Hypothalamus (tissue), 51 donors: ENCODE results near the gene OTUD7B.
"Not testable (repeated sequence)": the region's sequence is repeated elsewhere in the genome, so short reads cannot be mapped to it uniquely, and the experiment has no call there.

Experiments
- DNase-seq, 51 donors: peaks; one replicate each; lab custom pipeline; 2025; lab: John Stamatoyannopoulos, UW

Gene OTUD7B

DNA sequence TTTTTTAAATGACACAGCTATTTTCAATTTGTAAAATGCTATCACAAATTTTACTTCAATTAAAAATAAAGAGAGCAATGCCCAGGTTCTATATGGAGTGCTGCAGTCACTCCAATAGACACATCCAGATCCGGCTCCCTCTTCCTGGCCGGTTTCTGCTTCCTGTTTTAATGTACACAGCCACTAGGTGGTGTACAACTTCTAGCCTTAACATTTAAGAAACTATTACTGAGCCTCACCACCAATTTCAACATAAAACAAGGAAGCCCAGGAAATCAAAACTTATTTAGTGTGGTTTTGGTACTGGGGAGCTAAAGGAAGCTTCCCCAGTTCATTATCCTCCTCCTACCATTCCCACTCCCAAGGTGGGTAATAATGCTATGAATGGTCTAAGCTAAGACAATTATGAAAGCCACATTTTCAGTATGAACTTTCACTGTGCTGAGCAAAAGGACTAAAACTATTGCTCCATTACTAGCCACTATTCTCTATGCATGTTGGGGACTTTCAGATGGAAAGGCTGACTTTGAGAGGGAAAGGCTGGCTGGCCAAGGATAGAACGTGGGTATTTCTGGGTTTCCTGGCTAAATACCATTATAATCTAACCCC, 48.4 kb downstream of the OTUD7B start:
- DNase-seq, result peak in 26 of 51 donors; percentile 2 to 79 (median 24)

DNA sequence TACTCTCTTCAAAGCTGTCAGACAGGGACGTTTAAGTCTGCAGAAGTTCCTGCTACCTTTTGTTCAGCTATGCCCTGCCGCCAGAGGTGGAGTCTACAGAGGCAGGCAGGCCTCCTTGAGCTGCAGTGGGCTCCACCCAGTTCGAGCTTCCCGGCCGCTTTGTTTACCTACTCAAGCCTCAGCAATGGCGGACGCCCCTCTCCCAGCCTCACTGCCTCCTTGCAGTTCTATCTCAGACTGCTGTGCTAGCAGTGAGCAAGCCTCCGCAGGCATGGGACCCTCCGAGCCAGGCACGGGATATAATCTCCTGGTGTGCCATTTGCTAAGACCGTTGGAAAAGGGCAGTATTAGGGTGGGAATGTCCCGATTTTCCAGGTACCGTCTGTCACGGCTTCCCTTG, 53.0 kb downstream of the OTUD7B start:
- not testable (repeated sequence) for DNase-seq

DNA sequence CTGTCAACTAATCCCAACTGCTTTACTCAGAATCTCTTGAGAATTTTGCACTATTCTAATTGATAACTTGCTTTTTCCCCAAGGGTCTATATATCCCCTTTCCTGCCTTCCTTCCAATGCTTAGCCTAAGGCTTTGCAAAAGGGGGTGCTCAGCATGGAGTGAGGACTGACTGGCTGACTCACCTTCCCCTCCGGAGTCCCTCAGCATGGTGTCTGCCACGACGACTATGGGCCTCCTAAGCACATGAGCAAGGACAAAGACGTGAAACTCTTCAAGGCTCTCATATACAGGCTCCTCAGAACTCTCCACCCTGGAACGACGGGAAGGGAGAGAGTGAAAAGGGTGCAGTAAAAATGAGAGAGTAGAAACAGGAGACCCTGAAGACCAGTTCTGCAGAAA, 60.6 kb downstream of the OTUD7B start:
- no peak for DNase-seq

DNA sequence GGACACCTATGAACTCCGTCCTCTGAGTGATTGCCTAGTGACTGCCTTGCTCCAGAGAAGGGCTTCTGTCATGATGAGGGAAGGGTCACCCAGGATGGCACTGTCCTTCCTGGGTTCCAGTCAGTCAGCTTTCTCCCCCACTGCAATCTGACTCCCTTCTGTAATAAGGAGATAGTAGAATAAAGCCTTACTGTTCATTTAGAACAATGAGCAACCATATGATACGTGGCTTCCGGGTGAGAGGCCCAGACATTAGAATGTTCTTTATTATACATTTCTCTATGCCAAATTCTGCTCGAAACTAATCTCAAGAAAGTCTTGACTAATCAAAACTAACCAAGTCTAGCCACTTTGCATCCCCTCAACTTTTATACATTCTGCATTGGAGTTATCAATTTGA, 65.3 kb downstream of the OTUD7B start:
- peak in 1 of 51 donors; percentile 8 for DNase-seq

DNA sequence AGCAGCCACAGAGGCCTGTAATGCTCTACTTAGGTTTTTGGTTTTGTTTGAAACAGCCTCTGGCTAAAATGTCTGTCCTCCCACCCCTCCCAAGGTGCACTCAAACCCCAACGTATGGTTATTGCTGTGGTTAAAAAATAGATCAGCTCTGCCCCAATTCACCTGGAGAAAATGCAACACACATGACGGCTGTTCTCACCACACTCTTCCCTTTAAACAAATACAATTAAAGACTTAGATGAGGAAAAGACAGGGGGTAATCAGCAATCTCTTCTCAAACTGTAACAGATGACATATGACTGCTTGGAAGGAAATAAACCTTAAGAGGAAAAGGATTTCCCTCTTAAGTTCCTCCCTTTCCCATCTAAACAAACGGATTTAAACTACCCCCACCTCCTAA, 67.6 kb downstream of the OTUD7B start:
- no peak for DNase-seq

DNA sequence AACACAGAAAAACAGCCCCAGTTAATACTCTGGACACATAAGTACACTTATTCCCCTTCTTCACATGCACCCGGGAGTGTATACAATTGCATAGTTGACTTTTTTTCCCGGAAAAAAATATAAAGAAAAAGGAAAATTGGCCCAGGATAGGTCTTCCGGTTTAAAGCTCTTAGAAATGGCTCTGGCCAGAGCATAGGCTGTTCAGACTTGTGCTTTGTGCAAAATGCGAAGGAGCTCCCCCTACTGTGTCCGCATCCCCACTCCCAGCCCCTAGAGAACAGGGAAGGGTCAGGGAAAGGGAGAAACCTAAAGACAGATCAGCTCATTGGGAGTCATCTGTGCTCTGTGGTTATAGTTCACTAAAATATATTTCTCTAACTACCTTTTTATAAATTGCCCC, 68.3 kb downstream of the OTUD7B start:
- DNase-seq, result peak in 16 of 51 donors; percentile 7 to 39 (median 18)

DNA sequence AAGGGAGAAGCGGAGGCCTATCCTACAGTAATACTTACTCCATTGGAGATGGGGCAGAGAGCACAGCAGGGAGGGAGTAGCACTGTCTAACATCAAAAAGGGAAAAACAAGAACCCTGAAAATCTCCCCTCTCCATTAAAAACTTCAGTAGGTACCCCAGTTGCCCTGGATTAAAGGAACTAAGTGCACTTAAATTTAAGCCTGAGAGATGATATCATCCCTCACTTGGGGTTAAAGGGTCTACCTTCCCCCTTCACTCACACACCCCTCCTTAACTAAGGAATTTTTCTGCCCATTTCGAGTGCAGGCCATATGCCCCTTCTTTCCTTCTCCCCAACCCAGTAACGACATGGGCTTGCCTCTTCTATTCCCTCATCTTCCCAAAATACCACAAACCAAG, 70.1 kb downstream of the OTUD7B start:
- DNase-seq, result no peak

DNA sequence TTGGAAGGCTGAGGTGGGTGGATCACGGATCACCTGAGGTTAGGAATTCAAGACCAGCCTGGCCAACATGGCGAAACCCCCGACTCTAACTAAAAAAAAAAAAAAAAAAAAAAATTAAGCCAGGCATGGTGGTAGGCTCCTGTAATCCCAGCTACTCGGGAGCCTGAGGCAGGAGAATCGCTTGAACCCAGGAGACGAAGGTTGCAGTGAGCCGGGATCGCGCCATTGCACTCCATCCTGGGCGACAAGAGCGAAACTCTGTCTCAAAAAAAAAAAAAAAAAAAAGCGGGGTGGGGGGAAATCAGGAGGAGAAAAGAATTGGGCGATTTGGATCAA, 71.9 kb downstream of the OTUD7B start:
- DNase-seq, result not testable (repeated sequence)

DNA sequence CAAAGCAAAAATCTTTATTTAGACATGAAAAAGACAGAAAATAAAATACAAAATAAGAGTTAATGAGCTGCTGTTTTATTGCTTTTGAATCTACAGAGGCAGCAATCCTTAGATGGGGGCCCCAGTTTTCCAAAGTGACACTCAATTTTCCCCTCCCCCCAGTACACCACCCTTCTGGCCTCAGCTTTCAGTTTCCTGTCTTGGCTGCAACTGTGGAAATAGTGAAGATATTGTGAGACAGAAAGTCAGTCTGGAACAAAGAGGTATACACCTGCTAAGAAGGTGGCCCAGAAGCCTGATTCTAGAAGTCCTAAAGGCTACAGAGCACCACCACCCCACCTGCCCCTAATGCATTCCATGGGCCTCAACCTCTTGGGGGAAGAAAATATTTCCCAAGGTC, 72.8 kb downstream of the OTUD7B start:
- DNase-seq, result no peak

DNA sequence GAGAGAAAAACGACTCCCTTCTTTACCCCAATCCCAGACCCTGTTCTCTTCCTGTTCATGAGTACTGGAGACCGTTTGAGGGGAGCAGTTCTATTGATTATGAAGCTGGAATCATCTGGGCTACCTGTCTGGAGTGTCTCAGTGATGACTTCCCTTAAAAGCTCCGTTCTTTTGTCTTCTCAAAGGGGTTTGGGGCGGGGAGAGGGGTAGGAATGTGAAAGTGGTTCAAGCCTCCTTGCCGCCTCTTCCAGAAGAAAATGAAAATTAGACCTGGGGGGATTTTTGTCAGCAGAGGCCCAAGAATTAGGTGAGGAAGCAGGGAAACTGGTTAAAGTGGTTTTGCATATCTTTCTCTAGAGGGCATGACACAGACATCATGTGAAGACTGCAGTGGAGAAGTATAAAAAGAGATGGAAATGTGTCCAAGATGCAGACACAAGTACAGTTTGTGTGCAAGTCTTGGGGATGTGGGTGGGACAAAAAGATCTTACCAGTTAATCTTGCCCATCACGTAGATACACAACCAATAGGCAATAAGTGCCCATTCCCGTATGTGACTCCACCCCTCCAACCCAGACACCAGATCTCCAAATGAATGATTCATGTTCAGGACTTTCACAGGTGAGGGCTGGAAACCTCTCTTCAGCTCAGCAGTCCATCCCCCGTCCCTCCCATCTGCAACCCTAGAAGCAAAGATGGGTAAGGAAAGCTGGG, 73.4 kb downstream of the OTUD7B start:
- DNase-seq, result peak in 6 of 51 donors; percentile 8 to 55 (median 16)

DNA sequence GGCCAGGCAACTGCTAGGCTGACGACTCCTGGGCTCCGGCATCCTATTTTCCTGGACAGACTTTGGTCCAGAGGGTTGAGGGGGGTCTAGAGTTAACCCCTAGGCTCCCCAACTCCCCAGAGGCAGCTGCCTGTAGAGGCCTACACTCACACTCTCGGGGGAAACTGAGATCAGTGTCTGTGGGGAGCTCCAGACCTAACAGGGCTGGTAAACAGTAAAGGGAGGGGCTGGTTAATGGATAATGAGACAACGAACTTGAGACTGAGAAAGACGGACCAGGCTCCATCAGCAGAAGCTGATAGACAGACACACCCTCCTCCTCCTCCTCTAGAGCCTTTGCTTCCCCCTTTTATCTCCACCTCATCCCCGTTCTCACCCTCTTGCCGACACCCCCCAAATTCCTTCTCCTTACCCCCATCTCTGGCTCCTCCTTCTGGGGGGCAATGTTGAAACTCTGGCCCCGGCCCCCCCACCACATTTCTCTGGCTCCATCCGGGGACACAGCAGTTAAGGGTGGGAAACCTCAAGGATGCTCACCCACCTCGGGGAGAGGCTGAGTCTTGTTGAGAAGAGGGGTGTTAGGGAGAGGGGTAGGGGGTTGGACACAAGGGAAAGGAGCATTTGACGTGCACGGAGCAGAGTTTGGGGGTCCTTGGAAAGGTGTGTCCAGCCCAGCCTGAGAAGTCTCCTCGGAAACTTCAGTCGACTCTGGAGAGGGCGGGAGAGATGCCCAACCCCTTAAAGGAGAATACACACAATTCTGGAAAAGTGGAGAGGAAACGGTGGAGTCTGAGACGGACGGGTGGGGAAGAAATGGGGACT, 74.1 kb downstream of the OTUD7B start, which contains the start of gene MTMR11:
MTMR11 (minus strand) TSS at position 710 of the 822 bp plus-strand sequence; CDS start at position 478, 232 bp downstream.
- peak in 9 of 51 donors; percentile 11 to 55 (median 21) for DNase-seq

DNA sequence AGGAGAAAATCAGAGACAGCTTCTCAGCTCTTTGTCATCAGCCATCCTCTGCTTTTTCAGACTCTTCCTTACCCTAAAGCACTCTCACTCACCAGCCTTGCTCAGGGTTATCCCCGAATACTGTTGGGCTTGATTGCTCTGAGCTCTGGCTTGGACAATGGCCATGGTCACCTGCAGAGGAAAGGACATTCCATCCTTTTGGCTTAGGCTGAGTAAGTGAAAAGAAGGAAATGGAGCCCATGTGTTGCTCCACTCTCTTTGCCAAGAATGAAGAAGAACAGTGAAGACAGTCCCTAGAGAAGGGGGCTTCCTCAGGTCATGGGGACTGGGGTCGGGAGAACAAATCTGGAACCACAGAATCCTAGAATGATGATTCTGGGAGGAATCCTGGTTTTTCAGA, 76.2 kb downstream of the OTUD7B start:
- DNase-seq, result no peak

DNA sequence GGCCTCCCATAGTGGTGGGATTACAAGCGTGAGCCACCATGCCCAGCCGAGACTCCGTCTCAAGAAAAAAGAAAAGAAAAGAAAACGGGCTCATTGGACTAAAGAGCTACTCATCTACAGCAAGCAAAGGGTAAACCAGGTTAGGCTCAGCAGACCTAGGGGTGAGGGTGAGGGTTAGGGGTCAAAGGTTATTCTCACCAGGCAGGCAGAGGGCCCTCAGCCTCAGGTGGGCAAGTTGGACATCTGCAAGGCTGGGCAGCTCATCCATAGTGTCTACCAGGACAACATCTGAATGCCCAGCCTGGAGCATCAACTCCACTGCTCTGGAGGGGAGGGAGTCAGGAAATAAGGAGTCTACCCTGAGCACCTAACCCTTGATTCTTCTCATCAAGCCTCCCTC, 77.3 kb downstream of the OTUD7B start:
- no peak for DNase-seq

DNA sequence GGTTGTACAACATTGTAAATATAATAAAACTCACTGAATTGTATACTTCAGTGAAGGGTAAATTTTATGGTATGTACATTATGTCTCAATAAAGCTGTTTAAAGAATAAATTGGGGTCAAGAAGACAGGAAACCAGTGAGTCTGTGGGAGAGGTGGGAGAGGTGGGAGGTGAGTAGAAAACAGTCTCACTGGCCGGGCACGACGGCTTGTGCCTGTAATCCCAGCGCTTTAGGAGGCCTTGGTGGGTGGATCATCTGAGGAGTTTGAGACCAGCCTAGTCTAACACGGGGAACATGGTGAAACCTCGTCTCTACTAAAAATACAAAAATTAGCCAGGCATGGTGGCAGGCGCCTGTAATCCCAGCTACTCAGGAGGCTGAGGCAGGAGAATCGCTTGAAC, 78.1 kb downstream of the OTUD7B start:
- no peak for DNase-seq

DNA sequence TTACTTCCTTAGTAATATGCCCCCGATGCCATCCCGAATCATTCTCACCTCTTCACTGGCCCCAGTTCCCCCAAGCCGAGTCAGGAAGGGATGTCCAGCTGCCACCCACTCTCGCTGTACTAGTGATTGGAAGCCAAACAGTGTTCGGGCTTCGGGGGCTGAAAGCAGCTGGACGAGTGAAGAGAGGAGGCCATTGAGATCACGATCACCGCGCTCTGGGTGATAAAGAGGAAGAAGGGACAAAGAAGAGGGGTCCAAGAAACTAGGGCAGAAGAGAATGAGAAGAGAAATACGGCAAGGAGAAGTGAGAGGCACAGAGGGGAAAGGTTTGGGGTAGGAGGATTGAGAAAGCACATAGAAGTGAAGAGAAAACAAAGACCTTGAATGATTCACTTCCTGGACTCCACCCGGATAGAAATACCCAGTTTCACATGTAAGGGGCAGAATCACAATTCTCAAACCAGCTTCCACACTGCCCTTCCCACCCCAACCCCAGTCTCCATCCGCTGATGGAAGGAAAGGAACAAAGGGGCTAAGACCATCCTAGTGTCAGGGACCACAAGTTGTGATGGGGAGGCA, 79.2 kb downstream of the OTUD7B start:
- no peak for DNase-seq

DNA sequence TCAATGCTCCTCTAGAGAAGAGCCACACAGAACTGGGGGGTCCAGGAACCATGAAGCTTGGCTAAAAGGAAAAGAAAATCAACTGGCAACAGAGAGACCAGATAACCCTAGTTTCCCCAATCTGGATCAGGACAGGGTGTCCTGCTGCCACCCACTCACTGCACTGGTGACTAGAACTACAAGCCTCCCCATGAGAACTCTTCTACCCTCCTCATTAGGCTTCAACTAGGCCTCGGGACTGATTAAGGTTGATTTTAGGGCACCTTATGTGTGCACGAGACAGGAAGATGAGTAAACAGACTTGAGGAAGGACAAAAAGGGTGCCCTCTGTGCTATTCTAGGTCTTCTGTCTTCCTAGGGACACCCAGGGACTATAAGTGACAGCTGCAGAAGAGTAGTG, 80.7 kb downstream of the OTUD7B start:
- DNase-seq, result no peak

DNA sequence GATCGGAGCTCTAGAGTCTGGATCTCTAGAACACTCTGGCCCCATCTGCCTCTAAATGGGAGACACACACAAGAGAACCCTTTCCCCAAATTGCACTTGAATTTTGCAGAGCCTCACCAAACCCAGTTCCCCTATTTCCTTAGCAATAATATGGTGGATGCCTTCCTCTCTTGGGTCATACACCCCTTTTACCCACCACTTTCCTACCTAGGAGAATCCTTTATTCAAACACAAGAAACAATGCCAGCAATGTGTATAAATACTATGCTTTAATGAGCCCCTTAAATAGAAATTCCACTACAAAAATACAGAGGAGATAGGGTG, 82.2 kb downstream of the OTUD7B start:
- DNase-seq, result no peak

DNA sequence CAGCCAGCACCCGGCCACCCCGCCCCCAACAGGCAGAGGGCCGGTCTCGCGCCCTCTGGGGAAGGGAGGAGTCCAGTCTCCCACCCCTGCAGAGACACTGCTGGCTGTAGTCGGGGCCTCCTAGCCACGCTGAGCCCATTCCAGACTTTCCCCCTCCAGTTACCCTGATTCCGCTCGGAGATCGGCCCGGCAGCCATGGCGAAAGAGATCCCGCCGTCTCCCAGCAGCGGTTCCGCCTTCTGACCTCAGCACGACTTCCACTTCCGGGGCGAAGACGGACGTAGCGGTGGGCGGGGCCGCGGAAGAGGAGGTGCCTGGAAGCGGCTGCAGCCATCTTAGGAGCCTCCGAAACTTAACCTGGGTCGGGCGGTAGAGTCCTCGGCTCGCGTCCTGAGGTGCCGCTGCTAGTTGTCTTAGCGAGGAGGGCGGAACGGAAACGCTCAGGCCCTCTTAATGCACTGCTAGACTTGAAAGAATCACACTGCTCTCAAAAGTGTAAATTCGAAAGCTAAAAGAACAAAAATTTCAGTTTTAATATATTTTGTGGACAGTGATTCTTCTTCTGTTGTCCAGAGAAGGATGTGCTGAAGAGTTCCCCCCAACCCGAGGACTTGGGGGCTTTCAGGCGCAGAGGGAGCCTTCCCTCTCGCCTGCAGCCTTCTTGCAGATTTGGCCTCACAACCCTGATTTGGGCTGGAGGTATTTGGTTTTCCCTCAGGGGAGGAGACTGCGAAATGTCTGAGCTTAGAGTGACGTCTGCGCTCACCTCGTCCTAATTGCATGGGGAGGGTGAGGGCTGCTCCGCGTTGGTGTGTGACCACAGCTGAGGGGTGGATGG, 82.7 kb downstream of the OTUD7B start, which contains the start of gene SF3B4:
SF3B4 (minus strand) TSS at position 241 of the 838 bp plus-strand sequence; CDS start at position 197, 44 bp downstream.
- DNase-seq, result peak; percentile 73 to 97 (median 92)

DNA sequence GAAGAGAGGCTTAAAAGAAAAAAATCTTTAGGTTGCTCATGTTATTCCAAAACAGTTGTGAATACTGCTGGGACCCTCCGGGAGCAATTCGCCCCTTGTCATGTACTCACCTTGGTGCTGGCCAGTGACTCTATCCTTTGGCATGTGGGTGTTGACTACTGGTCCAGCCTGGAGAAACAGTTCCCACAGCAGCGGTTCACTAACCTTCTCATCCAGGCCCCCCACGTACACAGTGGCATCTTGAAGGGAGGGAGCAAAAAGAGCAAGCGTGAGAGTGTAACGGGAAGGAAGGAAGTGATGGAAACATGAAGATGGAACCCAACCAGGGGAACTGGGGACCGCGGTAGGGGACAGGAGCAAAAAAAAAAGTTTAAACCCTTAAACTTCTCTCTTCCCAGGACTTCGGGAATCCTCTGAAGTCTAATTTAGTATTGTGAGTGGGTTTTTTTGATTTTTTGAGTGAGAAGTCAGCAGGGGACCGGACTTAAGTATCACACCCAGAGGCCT, 83.4 kb downstream of the OTUD7B start:
- no peak for DNase-seq

DNA sequence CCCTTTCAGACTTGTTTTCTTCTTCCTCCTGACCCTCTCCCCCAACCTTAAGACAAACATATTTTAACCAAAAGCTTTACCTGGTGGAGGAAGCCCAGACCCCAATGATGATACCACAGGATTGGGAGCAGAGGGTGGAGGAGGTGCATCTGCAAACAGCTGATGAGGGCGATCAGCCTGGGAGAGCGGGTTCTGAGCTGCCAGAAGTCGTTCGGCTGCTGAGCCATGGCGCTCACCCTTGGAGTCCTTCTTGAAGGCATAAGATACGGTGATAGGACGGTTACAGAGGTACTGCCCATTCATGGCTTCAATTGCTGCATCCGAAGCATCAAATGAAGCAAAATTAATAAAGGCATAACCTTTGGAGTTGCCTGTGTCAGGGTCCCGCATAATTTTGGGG, 84.2 kb downstream of the OTUD7B start:
- DNase-seq, result no peak
